HG02973 (cell line): ENCODE measurements around the gene PCCA.
"Not testable (repeated sequence)": the region's sequence is repeated elsewhere in the genome, so short reads cannot be mapped to it uniquely, and the experiment has no call there.

ENCODE experiments used
- ATAC-seq: cut with Tn5 transposase; IDR thresholded peaks from one replicate; pipeline ENCODE4 v1.9.1; 2021; ENCODE audit warnings: moderate library complexity; ENCODE audit not compliant: unreplicated experiment

Gene PCCA

DNA sequence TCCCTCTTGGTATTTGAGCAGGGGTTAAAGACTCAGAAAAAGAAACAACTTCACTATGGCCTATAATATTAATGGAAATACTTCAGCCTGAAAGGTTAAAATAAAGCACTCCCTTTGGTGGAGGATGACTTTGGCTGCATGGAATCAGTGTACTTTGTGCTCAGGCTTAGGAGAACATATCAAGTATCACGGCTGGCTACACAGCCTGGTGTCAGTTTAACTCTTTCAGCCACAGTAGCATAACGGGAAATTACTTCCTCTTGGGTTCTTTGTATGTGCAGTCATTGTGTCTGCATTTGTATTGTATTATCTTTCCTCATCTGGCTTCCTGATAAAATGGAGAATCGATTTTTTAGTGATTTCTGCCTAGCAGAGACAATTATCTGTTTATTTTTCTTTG lies 260.7 kb downstream of the PCCA start:
- no peak for ATAC-seq

DNA sequence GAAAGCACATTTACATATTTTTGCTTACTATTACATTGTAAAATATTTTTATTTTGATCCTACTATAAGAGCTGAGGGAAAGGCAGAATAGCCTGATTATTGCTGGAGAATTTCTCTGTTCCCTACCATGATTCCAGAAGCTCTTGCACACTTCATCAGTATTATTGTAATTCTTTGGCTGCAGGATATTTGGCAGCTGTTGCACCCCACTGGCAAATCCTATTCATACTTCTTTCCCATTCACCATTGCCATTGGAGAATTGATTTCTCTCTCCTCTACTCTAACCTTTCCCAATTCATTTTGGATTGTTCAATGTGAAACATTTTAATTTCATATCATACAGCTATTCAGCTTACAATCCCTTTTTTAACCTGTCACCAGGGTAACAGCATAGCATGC lies 261.7 kb downstream of the PCCA start:
- no peak for ATAC-seq

DNA sequence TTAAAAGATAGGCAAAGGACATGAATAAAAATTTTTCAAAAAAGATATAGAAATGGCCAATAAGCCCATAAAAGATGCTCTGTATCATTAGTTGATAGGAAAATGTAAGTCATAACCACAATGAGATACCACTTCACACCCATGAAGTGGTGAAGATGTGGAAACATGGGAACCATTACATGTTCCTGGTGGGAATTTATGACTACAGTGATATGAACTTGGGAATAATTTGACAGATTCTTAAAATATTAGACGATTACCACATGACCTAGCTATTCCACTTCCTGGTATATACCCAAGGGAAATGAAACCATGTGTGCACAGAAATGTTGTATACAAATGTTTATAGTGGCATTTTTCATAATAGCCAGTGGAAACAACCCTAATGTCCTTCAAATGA lies 267.5 kb downstream of the PCCA start:
- no peak for ATAC-seq

DNA sequence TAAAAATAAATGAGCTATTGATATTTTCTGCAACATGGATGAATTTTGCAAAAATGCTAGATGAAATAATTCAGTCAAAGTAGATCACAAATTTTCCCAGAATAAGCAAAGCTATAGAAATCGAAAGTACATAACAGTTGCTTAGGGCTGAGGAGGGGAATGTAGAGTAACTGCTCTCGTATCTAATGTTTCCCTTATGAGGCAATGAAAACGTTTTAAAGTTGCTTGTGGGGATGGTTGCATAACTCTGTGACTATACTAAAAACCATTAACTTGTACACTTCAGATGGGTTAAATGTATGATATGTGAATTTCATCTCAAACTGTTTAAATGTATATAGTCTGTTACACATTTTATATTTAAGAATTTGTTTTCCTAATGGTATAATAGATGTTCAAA lies 268.0 kb downstream of the PCCA start:
- ATAC-seq, result no peak

DNA sequence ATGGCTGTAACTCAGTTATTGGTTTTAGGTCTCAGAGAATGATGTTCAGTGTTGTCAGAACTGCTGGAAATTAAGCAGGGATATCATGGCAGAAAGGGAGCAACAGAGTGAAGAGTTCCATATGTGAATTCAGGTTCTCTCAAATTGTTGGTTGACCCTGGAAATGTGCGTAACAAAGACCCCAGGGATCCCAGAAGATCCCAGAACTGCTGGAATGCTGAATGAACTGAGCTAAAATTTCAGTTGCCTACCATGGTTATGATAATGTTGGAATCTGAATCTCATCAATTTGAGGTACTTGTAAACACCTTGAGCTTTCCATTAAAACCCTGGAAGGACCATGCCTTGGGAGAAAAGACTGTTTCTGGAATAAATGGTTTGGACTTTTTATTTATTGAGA lies 268.9 kb downstream of the PCCA start:
- ATAC-seq, result no peak

DNA sequence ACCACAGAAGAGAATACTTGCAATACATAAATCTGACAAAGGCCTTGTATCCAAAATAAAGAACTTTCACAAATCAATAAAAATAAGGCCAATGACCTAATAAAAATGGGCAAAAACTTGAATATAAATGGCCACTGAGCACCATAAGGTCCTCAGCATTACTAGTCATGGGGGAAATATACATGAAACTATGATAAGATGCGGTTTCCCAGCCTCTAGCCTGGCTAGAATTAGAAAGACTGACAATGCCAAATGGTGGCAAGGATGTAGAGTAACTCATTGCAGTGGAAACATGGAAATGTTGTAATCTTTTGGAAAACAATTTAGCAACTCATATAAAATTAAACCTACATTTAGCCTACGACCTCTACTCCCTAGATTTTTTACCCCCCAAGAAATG lies 272.6 kb downstream of the PCCA start:
- no peak for ATAC-seq

DNA sequence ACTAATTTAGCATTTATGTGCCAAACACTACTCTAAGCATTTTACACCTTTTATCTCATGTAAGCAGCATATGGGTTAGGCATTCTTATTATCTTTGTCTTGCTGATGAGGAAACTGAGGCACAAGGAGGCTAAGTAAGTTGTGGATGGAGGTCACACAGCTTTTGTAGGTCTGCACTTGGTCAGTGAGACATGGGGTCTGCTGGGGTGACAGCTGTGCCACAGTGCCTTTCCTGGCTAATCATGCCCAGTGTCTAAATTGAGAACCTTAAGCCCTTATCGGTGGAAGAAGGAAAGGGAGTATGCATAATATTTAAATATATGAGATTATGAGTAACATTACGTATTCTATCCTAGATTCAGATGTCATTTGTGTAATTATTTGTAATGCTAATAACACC lies 273.5 kb downstream of the PCCA start:
- no peak for ATAC-seq

DNA sequence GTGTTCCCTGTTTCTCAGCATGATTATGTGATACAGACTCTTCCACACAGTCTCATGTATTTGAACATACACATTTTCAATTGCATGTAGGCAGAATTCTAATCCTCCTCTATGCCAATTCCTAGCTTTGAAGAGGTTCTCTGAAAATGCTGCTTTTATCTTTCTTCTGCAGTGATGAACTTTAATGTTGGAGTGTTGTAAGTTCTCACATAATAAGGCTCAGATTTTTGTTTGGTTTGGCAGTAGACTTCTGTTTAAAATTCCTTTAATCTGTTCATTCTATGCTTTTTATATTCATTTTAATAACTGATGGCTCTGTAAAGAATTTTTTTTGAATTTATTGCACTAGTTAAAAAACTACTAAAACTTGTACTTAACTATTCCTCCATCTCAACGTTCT lies 273.9 kb downstream of the PCCA start:
- no peak for ATAC-seq

DNA sequence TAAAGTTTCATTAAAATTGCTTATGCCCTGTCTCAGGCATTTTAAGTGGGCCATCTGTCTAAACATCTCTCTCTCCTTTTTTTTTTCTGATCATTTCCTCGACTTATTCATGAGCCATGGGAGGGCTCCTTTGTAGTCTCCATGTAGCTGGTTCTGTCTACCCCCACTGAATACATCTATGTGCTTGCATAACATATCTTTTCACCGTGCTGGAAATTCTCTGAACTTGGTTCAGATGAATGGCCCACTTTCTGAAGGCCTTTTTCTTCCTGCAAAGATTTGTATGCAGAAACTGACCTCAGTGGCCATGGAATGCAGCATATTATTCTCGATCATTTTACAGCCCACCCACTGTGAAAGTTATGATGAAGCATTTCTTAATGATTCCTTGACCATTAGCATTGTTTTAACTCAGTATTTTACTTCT lies 274.4 kb downstream of the PCCA start:
- no peak for ATAC-seq

DNA sequence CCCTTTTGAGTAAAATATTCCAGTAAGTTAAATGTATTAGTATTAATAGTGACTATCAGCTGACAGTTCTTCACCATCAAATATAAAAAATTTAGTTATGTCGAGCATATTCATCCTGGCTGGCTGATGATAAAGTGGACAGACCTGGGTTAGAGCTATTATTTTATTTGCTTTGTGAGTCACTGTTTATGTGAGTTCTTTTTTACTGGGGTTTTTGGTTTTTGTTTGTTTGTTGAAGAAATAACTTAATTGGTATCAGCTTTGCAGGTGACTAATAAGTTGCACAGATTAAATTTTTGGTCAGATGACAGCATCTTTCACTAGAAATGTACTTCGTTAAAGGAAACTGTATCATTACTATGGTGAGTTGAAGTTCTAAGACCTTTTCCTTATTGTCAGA lies 275.0 kb downstream of the PCCA start:
- no peak for ATAC-seq

DNA sequence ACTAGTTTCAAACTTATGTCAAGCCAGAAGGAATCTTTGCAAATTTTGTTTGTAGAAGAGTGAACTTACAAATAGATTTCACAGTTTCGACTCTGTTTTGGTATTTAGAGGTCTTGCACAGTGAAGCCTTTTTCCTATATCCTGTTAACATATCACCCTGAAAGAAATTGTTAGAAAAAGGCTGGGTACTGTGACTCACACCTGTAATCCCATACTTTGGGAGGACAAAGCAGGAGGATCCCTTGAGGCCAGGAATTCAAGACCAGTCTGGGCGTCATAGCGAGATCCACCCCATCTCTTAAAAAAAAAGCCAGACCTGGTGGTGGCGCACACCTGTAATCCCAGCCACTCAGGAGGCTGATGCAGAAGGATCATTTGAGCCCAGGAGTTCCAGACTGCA lies 275.7 kb downstream of the PCCA start:
- ATAC-seq, result no peak

DNA sequence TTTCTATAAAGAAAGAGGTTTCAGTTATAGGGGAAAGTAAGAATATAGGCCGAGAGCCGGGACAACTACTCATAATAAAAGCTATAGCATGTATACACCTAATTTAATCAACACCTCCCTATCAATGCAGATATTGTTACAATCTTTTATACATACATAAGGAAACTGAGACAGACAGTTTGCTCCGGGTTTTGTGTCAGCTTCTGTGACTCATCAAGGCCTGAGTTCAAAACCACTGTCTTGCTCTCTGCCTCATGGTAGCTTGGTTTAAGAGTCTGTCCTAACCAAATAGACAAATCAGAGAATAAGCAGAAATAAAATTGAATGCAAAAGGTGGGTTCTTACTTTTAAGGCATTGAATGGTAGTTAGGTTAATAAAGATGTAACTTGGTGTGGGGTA lies 276.8 kb downstream of the PCCA start:
- no peak for ATAC-seq

DNA sequence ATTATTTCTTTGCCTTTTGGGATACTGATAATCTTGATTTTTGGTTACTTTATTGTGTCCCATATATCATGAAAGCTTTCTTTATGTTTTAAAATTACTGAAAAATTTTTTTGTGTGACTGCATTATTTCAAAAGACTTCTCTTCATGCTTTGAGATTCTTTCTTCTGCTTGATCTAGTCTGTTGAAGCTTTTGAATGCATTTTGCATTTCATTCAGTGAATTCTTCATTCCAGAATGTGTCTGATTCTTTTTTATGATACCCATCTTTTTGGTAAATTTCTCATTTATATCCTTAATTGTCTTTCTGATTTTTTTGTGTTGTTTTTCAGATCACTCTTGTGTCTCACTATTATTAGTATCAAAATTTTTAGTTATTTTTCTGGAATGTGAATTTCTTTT lies 289.6 kb downstream of the PCCA start:
- ATAC-seq, result no peak

DNA sequence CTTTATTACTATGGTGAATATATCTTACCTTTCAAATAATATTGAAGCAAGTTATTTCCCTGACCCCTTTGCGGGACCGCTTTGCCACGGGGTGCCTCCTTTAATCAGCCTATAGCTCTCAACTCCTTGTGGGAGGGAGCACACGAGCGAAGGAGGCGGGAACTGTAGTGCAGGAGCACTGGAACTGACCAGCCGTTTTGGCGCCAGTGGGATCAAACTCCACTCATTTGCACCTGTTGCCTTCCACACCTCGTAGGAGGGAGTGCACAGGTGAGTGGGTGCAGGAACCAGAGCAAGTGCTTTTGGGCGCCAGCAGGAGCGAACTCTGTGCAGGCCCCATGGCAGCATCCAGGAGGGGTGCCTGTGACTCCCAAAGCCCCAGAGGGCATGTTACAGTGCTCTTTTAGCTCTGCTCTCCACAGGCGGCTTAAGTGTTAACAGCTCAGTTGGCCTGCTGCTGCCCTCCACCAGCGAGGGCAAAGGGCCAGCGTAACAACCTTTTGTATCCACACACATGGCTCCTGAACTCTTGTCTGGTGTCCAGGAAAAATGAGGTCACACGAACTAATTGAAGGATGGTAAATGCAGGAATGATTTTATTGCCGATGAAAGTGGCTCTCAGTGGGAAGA lies 292.8 kb downstream of the PCCA start:
- no peak for ATAC-seq

DNA sequence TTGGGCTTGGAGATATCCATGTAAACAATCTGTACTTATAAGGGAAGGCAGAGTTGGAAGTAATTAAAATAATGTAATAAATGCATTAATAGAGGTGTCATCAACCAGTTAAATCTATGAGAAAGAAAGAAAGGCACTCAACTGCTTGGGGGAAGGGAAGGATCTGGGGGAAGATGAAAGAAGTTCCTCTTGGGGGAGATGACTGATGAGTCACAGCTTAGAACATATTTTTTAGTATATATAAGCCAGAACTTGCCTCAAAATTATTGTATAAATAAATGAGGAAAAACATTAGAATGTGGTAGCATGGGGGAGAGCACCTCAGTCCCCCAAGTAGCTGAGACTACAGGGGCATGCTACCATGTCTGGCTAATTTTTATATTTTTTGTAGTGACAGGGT lies 293.9 kb downstream of the PCCA start:
- ATAC-seq, result no peak

DNA sequence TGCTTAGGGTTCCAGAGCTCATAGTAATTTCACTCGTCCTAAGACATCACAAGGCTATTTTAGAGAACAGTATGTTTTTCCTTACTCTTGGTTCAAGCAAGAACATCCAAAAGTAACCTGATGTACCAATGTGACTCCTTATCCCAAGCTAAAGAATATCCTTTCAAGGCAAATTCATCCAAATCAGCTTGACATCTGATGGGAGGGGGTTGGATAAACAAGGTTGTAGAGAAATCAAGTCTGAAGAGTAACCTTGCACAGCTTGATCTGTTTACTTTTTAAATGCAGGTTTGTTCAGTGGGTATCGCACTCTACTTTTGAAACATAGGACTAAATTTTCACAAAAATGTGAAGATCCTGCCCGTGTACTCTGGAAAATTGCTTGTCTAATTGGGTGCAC lies 298.5 kb downstream of the PCCA start:
- ATAC-seq, result no peak

DNA sequence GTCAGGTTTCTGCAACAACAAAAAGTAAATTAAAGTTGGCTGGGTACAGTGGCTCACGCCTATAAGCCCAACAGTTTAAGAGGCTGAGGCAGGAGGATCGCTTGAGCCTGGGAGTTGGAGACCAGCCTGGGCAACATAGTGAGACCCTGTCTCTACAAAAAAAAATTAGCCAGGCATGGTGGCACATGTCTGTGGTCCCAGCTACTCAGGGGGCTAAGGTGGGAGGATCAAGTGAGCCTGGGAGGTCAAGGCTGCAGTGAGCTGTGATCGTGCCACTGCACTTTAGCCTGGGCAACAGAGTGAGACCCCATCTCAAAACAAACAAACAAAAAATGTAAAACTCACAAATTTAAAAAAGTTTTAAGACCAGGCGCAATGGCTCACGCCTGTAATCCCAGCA lies 299.3 kb downstream of the PCCA start:
- not testable (repeated sequence) for ATAC-seq

DNA sequence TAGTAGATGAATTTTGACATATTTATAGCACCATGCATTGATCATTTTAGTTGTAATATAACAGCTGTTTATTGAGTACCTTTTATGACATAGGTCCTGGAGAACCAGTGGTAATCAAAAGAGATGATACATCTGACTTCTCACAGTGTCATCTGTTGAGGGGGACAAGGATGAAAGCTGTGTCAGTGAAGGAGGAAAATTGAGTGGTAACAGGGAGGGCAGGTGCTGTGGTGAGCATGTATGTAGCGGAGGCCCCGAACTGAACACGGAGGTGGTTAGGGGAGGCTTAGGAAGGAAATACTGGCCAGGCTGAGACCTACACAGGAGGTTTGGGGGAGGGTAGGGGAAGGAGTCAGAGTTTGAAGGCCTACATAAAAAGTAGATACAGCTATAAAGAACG lies 300.0 kb downstream of the PCCA start:
- no peak for ATAC-seq

DNA sequence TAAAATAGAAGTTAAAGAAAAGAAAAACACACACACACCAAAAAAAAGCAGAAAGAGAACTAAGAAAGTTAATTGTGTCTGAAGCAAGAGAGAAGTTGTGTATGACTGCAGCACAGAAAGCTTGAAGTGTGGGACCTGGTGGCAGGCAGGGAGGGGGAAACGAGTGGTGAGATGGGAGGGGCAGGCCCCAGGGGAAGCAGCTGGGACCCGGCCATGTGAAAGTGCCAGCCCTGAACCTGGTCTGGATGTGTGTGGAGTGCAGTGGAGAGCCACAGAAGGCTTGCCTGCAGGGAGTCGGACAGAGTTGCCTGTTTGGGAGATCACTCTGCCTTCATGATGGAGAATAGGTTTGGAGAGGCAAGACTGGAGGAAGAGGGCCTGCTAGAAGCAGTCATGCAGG lies 300.7 kb downstream of the PCCA start:
- ATAC-seq, result no peak

DNA sequence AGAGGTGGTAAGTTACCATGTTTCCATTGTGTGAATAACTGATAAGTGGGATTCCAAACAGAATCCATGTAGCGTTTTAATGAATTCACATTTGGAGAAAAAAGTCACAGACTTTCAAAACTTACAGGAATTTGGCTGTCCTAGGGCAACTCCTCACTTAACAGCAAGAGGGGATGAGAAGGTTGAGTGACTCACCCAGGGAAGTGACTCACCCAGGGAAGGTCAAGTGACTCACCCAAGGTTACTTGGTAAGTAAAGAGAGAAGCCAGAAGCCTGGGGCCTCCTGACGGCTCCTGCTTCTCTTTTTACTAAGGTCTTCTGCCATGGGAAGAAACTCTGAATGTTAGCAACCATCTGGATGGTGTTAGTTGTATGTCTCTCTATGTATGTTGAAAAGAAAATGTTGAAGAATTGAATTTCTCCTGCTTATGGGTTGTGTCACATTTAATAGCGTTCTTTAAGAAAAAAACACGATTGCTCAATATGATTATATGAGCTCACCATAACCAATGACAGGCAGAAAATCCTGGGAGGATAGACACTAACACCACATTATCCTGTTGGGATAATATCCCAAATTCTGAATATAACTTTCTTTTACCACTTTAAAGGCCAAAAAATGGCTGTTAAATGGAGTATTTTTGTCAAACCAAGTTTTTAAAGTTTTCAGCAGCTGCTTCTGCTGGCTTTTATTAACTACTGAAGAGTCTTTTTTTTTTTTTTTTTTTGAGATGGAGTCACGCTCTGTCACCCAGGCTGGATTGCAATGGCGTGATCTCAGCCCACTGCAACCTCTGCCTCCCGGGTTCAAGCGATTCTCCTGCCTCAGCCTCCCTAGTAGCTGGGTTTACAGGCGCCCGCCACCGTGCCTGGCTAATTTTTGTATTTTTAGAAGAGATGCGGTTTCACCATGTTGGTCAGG lies 304.1 kb downstream of the PCCA start:
- peak; percentile 50 for ATAC-seq

DNA sequence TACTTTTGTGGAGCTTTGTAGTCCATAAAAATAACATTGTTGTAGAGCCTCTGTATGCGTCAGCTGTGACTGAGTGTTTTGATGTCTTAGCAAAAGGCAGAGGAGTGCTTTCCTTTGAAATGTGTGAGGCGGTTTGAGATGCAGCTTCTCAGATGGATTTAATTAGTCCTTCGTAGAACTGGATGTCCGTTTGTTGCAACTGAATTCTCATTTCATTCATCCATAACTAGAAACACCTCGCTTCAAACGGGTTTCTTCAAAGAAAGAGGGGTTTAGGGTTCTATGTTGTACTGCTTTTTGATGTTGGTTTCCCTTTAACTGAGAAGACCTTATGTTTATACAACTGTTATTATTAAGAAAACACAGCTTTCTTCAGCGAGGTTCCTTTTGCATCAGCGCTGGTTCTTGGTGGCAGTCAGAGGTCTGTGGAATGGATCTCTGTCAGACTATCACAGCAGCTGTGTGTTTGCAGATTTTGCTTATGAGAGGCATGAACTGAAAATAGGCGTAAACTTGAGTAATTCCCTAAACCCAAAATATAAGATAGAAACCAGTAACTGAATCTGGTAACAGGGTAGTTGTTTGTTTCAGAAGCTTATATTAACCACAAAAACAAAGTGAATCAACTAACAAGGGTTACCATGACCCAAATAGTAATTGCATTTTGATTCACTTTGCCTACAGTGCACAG lies 305.3 kb downstream of the PCCA start:
- ATAC-seq, result peak; percentile 92
